Measurements from ENCODE around the gene TYSND1. TPM values are rescaled to one million over a fixed set of nuclear protein-coding genes. Genes with fewer than 3 reads are reported as not detected.

The TYSND1 gene
- total RNA-seq, 2 donors from 2014 or later: 18.2 to 32.4 TPM

DNA sequence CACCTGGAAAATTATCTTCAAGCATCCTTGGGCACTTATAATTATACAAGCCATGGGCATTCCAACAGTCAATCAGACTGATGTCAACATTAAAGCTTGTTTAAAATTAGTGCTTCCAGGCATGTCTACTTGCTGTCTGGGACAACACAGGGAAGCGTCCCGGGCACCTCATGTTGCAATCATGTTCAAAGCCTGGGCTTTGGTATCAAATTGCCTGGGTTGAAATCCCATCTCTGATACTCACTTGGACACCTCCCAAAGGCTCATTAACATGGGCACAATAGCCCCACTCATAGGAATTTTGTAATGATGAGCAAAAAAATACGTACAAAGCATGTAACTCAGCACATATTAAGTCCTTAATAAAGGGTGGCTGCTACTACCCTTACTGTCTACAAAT is 28.3 kb downstream of the TYSND1 start:
- no peak for DNase-seq (ENCODE audit: low spot score)
- H3K4me1 ChIP-seq (replicated peaks): no peaks in the 10 kb centered on the region
- no peak overlapping the region for H3K27ac ChIP-seq
- TF ChIP-seq, protein P1, sequence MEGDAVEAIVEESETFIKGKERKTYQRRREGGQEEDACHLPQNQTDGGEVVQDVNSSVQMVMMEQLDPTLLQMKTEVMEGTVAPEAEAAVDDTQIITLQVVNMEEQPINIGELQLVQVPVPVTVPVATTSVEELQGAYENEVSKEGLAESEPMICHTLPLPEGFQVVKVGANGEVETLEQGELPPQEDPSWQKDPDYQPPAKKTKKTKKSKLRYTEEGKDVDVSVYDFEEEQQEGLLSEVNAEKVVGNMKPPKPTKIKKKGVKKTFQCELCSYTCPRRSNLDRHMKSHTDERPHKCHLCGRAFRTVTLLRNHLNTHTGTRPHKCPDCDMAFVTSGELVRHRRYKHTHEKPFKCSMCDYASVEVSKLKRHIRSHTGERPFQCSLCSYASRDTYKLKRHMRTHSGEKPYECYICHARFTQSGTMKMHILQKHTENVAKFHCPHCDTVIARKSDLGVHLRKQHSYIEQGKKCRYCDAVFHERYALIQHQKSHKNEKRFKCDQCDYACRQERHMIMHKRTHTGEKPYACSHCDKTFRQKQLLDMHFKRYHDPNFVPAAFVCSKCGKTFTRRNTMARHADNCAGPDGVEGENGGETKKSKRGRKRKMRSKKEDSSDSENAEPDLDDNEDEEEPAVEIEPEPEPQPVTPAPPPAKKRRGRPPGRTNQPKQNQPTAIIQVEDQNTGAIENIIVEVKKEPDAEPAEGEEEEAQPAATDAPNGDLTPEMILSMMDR (IDR thresholded peaks at IDR 0.05): no peak
- TF ChIP-seq POLR2AphosphoS5 (IDR thresholded peaks at IDR 0.05) (no peak), POLR2A (IDR thresholded peaks at IDR 0.05) (no peak)
- WGBS: 78% methylated on average over 3 of the region's 3 CpGs
- no peaks in the 10 kb centered on the region for H3K9me3 ChIP-seq
- no peak overlapping the region for H3K4me3 ChIP-seq
- peaks cover 0 to 14% of the 10 kb centered on the region in 2 donors for H3K36me3 ChIP-seq
- intact Hi-C loops (cut with DNase I): no loop called here
- H3K27me3 ChIP-seq (replicated peaks; ENCODE audit: insufficient read depth): no peaks in the 10 kb centered on the region

DNA sequence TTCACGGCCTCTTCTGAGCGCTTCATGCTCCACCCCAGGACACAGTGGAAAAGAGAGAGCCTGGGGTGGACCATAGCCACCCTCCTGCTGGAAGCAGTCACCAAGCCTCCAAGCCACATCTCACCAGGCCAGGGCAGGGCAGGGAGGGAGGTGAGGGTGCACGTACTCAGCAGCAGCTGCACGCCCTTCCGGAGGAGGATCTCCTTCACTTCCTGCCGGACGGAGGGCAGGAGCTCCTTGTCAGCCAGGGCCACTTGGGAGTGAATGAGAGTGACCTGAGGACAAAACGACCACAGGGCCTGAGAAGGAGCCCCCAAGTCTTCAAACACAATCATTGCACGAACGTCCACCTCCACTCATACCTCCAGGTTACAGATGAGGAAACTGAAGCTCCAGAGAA is 28.9 kb downstream of the TYSND1 start:
- H3K4me3 ChIP-seq: no peak overlapping the region
- peaks cover 0 to 18% of the 10 kb centered on the region in 2 donors for H3K36me3 ChIP-seq
- intact Hi-C loops (cut with DNase I): no loop called here
- H3K9me3 ChIP-seq: no peaks in the 10 kb centered on the region
- H3K27ac ChIP-seq: no peak overlapping the region
- no peak for DNase-seq (ENCODE audit: low spot score)
- no peaks in the 10 kb centered on the region for H3K4me1 ChIP-seq (replicated peaks)
- TF ChIP-seq POLR2A (IDR thresholded peaks at IDR 0.05) (no peak), POLR2AphosphoS5 (IDR thresholded peaks at IDR 0.05) (no peak)
- TF ChIP-seq, protein P1 (IDR thresholded peaks at IDR 0.05): no peak
- H3K27me3 ChIP-seq (replicated peaks; ENCODE audit: insufficient read depth): no peaks in the 10 kb centered on the region
- WGBS: 91% methylated on average over 10 of the region's 10 CpGs

DNA sequence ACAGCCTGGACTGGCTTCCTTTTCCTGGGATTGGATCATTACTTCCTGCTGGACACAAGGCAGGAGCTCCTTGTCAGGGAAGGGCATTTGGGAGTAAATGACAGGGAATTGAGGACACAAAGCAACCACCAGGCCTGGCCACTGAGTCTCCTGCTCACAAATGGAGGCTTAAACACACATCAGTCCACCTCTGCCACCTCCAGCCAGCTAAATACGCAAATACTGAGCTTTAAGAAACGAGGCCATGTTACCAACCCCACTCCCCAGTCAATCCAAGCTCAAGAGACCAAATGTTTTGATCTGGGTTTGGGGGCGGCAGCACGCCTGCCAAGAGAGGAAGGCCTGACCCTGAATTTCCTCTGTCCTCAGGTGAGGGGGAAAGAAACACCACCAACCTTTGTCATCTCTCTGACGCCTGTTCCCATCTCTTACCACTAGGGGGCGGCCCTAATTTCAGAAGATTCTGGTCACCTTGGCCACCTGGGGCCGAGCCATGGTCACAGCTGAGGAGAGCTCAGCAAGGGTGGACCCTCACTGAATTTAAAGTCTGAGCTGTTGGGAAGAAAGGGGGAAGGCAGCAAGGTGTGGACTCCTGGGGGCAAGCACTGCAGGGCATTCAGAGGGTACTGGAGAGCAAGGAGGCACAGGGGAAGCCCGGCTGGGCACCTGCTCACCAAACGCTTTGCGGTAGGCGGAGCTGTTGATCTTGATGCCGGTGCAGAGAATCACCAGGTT is 30.4 kb downstream of the TYSND1 start:
- WGBS: 51% methylated on average over 10 of the region's 12 CpGs
- DNase-seq (ENCODE audit: low spot score): peak; percentile 43
- H3K27me3 ChIP-seq (replicated peaks; ENCODE audit: insufficient read depth): no peaks in the 10 kb centered on the region
- H3K36me3 ChIP-seq: peaks cover 0 to 18% of the 10 kb centered on the region in 2 donors
- H3K27ac ChIP-seq: no peak overlapping the region
- intact Hi-C loops (cut with DNase I): no loop called here
- H3K4me3 ChIP-seq: no peak overlapping the region
- TF ChIP-seq POLR2A (IDR thresholded peaks at IDR 0.05): no peak
- TF ChIP-seq, protein P1 (IDR thresholded peaks at IDR 0.05): peak; percentile 67 to 88 (median 80)
- peak; percentile 31 for TF ChIP-seq POLR2AphosphoS5 (IDR thresholded peaks at IDR 0.05)
- no peaks in the 10 kb centered on the region for H3K9me3 ChIP-seq
- no peaks in the 10 kb centered on the region for H3K4me1 ChIP-seq (replicated peaks)

DNA sequence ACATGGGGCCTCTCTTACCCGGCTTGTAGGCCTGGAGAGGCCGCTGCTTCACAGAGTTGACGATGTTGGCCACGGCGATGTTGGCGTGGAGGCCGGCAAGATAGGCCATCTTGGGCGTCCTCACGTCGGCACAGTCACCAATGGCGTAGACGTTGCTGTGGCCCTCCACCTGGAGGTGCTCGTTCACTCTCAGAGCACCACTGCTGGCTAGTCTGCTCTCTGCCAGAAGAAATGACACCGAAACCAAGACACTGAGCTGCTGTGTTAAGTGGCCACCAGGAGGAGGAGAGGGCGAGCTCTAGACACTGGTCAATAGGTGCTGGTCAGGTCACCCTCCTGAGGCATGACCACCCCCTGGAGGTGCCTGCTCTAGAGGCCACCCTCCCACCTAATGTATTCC is 31.6 kb downstream of the TYSND1 start:
- no peaks in the 10 kb centered on the region for H3K4me1 ChIP-seq (replicated peaks)
- DNase-seq (ENCODE audit: low spot score): no peak
- WGBS: 93% methylated on average over 15 of the region's 15 CpGs
- no peaks in the 10 kb centered on the region for H3K9me3 ChIP-seq
- intact Hi-C loops (cut with DNase I): no loop called here
- no peak overlapping the region for H3K4me3 ChIP-seq
- peaks cover 0 to 18% of the 10 kb centered on the region in 2 donors for H3K36me3 ChIP-seq
- H3K27me3 ChIP-seq (replicated peaks; ENCODE audit: insufficient read depth): no peaks in the 10 kb centered on the region
- no peak for TF ChIP-seq POLR2A (IDR thresholded peaks at IDR 0.05)
- TF ChIP-seq POLR2AphosphoS5 (IDR thresholded peaks at IDR 0.05): no peak
- TF ChIP-seq, protein P1 (IDR thresholded peaks at IDR 0.05): no peak
- H3K27ac ChIP-seq: no peak overlapping the region

DNA sequence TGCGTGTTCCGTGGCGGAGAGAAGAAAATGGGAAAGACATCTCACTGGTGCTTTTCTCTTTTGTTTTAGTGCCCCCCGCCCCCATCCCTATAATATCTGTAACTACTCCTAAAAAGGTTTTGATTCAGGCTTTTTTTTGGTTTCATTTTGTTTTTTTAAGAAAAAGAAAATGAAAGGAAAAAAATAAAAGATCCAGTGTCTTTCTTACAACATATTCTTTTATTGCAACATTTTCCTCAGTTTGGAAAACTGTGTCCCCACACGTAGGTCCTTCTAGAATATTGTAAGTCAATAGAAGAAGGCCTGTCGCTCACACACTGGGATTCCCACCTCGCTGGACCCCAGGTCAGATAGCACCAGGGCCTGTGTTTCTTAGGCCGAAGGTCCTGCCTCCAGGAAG is 34.4 kb downstream of the TYSND1 start:
- Histone ChIP-seq H3K4me3 (no peak overlapping the region), H3K9me3 (no peaks in the 10 kb centered on the region), H3K27me3 (replicated peaks; ENCODE audit: insufficient read depth) (no peaks in the 10 kb centered on the region), H3K36me3 (peaks cover 0 to 18% of the 10 kb centered on the region in 2 donors), H3K27ac (no peak overlapping the region), H3K4me1 (replicated peaks) (no peaks in the 10 kb centered on the region)
- 87% methylated on average over 8 of the region's 8 CpGs for WGBS
- intact Hi-C loops (cut with DNase I): no loop called here
- no peak for DNase-seq (ENCODE audit: low spot score)
- TF ChIP-seq, protein P1 (IDR thresholded peaks at IDR 0.05): no peak
- TF ChIP-seq POLR2A (IDR thresholded peaks at IDR 0.05) (no peak), POLR2AphosphoS5 (IDR thresholded peaks at IDR 0.05) (no peak)

Measured in prostate gland (tissue), 2 donors.